Muscle of back (tissue), 11 donors: ENCODE results near the gene MPPED1. TPM values are rescaled to one million over a fixed set of nuclear protein-coding genes. Genes with fewer than 3 reads are reported as not detected.

ENCODE experiments used
- DNase-seq, 3 donors: peaks; one replicate each; pipeline versions ENCODE4 v3.0.0 to v3.0.0-alpha.2; 2013
- polyA plus RNA-seq, 10 donors: library from polyadenylated mRNA; unstranded; fragments of 120-200 nt; gene quantifications; one replicate each; pipeline ENCODE4 v1.2.1, GENCODE V29; 2013; ENCODE audit not compliant: insufficient read length in 10 of 10

The MPPED1 gene
- polyA plus RNA-seq, 10 donors = 0.27 to 4.8 (median 0.45) TPM

DNA sequence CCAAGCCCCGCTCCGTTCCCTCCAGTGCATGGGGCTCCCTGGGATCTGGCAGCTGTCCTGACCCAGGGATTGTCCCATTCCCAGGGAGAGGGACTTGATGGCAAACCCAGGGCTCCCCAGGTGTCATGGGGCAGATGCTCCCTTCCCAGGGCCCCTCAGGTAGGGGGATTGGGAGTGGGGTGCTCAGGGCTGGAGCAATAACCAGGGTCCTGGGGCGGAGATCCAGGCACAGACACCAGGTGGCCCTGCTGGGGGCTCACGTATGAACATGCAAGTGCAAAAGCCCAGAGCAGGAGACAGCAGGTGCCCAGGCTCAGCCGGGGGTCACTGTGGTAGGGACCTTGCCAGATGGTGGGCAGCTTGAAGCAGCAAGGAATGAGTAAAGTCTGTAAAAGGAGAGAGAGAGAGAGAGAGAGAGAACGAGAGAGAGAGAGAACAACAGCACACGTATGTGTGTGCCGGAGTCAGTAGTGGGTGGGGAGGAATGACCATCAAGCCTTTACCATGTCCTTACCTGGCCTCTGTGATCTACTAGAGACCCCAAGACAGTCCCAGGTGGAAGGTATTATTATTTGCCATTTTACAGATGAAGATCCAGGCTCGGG, 19.3 kb upstream of the MPPED1 start:
- no peak for DNase-seq

DNA sequence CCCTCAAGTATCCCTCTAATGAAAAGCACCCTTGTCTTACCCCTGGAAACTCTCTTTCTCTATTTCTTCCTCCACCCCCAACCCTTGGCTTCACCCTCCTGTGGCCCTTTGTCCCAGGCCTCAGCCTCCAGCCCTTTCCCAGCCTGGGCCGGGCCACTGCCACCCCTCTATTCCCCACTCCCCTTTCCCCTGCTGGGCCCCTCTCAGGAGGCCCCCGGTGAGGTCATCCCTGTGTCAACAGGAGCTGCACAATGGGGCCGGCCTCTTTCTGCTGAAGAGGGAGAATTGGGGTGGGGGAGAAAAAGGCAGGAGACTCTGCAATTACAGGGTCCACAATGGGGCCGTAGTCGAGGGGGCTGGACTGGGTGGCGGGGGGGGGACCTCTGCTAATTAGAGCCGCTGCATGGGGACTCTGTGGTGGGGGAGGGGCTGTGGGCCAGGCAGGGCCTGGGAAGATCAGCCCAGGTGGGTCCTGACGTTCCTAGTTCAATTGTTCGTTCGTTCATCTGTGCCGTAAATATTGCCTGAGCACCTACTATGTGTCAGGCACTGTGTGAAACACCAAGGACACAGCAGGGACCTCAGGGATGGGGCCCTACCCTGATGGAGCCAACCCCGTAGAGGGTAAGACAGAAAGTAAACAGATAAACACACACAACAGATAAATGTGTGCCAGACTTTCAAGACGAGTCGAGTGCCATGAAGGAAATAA, 18.5 kb upstream of the MPPED1 start:
- no peak for DNase-seq

DNA sequence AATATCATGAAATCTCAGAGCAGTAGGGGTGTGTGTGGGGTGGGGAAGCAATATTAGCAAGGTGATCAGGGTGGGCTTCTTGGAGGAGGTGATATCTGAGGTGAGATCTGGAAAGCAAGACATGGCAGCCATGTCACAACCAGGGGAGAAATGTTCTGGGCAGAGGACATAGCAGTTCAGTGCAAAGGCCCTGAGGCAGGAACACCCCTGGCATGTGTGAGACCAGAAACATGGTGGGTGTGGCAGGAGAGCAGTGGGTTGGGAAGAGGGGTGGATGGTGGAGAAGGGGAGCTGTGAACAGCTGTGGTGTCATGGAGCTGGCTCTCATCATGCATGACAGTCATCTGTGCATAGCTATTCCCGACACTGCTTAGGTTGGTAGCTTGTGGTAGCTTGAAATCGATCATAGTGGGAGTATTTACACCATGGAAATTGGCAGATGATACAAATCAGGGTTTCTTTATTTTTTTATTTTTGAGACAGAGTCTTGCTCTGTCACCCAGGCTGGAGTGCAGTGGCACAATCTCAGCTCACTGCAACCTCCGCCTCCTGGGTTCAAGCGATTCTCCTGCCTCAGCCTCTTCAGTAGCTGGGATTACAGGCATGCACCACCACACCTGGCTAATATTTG, 17.9 kb upstream of the MPPED1 start:
- DNase-seq = no peak

DNA sequence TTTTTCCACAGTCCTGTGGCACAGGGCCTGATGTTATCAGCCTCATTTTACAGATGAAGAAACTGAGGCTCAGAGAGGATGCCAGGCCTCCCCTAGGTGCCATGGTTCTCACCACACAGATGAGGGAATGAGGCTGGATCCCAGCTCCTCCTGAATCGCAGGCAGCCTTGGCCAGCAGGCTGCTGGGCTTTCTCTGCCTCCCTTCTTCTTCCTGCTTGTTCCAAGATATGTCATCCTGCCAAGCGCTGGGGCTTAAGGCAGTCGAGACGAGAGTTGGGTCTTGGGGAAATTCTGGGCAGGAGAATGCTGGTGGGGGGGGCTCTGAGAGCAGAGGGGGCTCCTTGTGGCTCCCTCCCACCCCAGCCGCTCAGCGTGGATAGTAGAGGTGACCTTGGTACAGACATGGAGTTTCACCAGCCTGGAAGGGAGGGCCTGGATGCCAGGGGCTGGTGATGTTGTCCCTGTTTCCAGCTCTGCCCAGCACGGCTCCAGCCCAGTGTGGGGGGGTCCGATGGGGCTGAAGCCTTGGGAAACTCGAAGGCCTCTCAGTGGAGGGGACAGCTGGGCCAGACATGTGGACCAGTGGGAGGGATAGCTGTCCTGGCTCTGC, 16.6 kb upstream of the MPPED1 start:
- no peak for DNase-seq

DNA sequence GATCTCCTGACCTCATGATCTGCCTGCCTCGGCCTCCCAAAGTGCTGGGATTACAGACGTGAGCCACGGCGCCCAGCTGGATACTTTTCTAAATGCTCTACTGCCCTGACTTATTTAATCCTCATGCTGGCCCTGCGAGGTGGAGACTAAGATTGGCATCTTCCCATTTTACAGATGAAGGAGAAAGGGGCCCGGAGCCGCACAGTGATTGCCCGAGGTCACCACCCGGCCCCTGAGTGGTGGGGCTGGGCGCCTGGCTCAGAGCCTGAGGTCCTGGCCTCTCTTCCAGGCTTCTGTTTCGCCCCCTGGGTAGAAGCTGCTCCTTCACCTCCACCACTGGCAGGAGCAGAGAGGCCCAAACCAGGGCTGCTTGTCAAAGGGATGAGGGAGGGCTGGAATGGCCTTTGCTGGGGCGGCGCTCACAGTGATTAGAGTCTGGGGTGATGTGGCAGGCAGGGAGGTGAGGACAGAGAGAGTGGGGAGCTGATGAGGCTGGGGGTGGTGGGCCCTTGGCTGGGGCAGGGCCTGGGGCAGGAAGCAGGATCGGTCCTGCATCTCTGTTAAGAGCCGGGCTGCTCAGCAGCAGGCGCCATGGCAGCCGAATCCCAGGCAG, 15.4 kb upstream of the MPPED1 start:
- DNase-seq = no peak

DNA sequence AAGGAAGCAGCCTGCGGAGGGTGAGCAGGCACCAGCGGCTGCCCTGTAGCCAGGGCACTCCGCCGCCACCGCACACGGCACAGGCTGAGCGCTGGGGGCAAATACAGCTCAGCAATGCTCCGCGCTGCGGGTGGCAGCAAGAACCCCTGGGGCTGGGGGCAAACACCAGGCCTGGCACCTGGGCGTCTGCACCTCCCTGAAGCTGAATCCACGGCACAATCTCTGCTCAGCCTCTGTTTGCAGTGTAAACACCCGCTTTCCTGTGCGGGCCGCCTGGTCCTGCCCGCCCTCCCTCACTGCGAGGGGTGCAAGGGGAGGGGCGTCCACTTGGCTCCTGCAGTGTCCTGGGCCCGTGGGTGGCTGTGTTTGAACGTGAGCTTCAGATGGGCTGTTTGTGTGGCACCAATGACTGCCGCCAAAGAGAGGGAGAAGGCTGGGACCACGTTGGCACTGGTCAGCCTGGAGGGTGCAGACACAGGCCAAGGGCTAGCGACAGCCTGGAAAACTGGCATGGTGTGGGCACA, 14.8 kb upstream of the MPPED1 start:
- no peak for DNase-seq

DNA sequence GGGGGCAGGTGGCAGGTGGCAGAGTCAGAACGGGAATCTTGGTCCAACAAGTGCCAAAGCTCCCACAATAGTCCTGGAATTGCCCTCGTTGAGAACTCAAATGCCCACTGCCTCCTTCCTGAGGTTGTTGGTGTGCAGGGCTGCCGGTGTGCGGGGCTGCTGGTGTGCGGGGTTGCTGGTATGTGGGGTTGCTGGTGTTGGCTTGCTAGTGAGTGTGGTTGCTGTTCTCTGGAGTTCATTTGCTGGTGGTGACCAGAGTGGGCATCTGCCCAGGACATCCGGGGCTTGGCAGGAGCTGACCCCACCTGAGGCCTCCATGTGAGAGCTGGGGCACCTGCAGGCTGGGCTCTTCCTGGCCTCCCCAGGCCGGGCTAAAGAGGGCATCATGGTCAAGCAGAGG, 14.0 kb upstream of the MPPED1 start:
- no peak for DNase-seq

DNA sequence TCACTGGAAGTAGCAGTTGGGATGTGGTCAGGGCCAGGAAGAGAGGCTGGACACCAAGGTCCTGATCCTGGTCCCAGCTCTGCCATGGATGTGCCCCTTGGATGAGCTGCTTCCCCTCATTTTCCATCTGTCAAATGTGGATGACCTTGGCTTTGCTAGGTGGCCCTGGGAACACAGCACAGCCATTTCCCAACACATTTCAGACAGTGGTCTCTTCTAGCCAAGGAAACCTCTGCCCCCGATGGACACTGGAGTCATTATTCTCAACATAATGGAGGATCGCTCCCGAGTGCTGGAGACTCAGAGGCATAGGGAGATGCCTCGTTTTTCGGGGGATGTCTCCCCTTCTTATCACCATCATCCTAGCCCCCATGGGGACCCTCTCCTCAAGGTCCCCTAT, 13.6 kb upstream of the MPPED1 start:
- no peak for DNase-seq

DNA sequence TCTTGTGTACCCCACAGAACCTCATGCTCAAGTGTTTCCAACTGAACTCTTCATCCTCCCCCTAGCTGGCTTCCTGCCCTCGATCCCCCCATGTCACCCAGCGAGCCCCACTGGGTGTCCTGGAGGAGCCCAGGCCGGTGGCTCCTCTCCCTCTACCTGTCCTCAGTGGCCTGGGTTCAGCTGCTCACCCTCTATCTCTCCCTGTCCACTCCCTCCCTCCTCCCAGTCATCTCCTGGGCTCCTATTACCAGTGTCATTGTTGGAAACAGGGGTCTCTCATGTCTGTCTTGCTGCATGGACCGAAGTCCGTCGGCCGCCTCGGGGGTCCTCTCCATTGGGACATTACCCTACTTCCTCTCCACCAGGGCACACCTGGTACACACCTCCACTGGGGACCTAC, 12.9 kb upstream of the MPPED1 start:
- DNase-seq = no peak

DNA sequence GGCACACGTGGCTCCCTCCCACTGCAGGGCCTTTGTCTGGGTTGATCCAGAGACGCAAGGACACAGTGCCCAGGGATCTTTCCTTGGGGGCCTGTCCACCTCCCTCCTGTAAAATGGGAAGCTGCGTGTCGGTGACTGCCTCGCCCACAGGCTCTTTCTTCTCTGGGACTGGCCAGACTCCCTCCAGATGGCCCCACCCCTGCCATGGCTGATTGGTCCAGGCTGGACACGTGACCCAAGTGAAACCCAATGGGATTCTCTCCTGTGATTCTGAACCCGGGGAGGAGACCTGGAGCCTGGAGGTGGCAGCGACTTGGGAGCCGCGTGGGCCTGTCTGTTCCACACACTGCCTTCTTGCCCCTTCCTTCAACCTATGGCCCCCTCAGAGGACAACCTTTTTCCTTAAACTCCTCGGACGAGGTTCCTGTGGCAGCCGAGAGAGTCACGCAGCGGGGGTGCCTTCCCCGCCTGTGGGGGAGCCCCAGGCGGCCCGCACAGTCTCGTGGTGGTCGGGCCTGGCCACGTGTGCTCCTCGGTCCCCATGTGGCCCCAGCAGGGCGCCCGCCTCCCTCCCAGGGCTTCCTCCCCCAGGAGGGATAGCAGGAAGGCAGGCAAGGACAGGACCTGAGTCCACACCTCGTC, 12.4 kb upstream of the MPPED1 start:
- no peak for DNase-seq

DNA sequence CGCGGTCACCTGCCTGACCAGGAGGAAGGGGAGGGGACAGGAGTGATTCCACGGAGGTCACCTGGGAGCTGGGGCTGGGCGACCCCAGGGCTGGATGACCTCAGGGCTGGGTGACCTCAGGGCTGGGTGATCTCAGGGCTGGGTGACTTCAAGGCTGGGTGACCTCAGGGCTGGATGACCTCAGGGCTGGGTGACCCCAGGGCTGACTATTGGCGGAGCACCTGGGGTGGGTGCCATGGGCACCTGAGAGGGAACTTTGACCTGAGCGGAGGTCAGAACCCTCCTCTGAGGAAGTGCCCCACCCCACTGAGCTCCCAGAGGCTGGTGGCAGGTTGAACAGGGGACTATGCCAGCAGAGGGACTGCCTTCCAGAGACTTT, 11.8 kb upstream of the MPPED1 start:
- no peak for DNase-seq

DNA sequence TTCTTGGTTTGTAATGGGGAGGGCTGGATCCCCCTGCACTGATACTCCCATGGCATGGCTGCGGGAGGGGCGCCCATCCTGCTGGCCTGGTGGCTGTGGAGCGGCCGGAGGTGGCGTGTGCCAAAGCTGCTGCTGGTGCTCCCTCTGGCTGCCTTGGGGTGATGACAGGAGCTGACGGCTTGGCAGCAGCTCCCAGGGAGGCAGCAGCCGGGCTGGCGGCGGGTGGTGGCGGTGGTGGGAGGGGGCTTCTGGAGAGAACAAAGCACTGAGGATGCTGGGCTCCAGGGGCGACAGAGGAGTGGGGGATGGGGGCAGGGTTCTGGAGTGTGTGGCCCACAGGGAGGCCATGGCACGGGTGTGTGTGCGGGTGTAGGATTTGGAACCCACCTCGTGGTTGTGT, 11.4 kb upstream of the MPPED1 start:
- no peak for DNase-seq

DNA sequence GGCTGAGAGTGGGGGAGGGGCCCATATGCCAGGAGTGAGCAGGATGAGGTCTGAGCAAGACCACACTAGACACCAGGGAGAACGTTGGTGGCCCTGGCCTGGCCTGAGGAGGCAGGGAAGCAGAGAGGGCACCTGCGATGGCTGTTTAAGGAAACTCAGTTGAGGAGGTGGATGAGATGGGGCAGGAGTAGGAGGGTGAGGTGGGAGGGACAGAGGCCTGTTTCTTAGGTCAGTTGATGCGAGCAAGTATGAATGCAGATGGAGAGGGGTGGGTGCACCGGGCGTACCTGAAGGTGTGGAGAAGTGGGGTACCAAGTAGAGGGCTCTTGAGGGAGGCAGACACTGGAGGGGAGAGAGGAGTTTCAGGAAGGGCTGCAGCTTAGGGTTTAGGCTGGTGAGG, 10.6 kb upstream of the MPPED1 start:
- no peak for DNase-seq

DNA sequence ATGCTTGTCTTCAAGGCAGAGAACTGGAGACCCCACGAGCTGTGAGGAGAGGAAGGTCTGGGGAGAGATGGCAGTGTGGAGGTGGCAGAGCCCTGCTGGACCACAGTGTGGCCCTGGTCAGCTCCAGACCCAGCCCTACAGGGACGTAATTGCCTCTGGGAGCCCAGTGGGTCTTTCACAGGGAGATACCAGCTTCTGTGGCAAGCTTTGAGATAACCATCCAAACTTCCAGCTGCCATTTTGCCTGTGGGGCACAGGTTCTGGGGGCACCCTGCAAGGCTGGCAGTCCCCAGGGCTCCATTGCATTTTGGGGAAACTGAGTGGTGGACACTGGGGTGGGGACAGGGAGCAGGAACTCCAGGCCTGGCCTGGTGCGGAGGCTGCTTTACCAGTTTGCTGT, 10.2 kb upstream of the MPPED1 start:
- no peak for DNase-seq

DNA sequence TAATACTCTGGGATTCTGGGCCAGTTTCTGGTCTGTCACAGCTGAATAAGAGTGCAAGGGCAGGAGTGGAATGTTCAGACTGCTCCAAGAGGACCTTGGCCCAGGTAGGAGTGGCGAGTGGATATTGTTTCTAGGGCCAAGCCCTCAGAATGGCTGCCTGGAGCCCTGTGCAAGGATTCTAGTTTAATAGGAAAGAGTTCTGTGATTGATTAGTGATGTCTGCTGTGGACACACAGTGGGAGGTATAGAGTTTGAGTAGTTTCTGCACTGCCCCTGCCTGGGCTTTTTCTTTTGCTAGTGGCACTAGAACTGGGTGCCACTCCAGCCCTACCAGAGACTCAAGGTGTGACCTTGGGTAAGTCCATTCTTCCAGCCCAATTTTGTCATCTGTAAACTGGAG, 9.7 kb upstream of the MPPED1 start:
- no peak for DNase-seq

DNA sequence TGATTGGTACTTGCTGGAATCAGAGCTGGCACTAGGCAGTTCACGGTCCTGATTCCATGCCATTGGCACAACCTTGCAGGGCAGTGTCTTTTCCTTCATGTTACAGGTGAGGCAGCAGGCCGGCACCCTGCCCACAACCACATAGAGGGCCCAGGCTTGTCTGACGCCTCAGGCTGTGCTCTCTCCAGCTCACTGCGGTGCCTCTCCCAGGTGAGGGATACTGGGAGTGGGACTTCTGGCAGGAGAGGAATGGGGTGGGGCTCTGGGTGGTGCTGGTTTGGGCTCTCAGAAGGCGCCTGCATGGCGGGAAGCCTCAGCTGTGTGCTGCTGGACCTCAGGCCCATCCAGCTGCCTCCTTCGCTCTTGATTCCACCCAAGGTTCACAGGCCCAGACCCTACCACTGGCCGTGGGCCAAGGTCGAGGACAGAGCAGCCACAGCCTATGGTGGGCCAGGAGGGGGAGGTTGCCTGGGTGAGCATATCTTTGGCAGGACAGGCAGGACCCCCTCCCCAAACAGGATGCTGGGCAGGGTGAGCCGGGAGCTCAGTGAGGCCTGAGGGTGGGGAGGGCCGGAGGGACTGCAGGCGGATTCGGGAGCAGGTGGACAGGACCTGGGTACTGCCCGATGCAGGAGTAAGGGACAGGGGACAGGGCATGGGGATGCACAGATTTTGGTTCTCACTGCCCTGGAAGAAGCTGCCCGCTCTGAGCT, 7.0 kb upstream of the MPPED1 start:
- no peak for DNase-seq

DNA sequence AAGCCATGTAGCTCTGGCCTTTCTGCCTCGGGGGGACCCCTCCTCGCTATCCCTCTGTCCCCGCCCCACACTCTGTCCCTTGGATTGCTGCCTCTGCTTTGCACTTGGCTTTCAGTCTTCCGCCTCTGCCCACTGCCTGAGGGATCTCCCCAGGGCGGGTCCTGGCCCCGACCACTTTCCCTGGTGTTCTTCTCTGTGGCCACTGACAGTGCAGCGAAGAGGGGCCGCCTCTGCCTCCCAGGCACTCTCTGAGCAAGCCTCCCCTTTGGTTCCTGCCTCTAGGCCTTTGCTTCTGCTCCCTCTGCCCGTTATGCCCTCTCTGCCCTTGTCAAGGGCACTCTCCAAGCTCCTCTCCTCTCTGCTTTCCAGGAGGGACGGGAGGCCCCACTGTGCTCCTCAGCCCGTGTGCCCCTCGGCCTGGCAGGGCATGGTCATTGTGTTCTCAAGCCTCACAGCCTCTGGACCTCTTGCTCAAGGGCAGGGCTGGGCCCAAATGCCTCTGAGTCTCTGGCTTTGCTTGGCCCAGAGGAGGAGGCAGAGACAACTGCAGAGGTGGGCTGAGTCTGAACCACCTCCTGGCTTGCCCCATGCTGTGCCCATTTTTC, 5.5 kb upstream of the MPPED1 start:
- DNase-seq = no peak

DNA sequence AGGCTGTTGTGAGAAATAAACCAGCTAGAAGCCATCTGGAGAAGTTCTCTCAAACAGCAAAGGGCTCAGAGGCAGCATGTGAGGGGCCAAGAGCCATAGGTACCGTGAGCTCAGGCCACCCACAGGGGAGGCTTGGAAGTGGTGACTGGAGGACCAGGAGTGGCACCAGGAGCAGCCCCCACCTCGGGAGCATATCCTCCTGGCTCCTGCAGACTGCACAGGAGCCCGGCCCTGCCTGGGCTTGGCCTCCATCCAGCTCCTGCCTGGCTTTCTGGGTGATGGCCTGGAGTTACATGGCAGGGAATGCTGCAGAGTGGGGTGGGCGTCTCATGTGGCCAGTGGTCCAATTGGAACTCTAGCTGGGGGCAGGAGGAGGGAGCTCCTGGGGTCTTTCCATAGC, 4.2 kb upstream of the MPPED1 start:
- DNase-seq = no peak

DNA sequence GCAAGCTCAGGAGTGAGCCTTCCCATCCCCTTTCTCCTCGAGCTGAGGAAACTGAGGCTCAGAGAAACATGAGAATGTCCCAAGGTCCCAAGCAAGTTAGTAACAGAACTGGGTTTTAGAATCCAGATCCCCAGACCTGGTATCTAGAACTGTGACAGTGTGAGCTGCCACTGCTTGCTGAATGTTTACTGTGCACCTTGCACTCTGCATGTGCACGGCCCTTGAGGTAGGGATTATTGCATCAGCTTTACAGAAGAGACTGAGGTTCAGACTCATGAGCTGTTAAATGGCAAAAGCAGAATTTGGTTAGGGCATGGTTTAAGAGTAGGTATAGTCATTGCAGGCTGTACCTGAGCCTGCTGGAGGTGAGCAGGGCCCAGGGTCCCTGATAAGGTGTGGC, 3.8 kb upstream of the MPPED1 start:
- DNase-seq = no peak

DNA sequence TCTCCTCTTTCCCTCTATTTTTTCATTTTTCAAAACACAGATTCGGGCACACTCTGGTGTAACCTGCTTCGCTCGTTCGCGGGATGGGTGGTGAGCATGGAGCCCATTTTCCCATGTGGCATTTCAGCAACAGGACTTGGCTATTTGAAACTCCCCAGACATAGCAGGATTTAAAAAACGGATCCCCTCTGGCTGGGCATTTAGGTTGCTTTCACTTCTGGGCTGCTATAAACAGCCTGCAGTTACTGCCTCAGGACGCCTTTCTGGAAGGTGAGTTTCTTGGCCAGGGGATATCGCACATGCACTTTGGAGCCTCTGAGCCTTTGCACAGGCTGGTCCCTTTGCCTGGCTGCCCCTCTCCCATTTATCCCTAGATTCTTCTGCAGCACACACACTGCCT, 2.8 kb upstream of the MPPED1 start:
- DNase-seq = no peak

DNA sequence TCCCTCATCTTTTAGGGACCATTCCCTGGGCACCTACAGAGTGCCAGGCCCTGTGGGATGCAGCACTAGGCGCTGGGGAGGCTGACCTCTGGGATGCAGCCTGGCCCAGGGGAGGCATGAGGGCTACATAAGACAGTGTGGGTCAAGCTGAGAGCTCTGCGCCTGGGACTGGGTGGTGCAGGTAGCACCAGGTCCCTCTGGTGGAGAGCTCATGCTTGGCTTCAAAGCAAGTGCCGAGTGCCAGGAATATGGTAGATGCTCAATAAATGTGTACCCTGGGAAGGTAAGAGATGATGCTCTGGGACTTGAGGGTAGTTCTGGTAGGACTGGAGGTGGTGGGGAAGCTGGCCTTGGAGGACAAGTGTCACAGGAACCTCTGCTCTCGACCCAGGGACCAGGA, 2.0 kb upstream of the MPPED1 start:
- no peak for DNase-seq
